GM12878 (cell line): ENCODE data around the gene CBX2. TPM values are rescaled to one million over a fixed set of nuclear protein-coding genes. Genes with fewer than 3 reads are reported as not detected.
A peak's percentile ranks its signal among the peaks of the same experiment; 100 is the strongest.

Experiments used
- ATF3 ChIP-seq: IDR thresholded peaks from 2 replicates; pipeline ENCODE4 v1.6.1; 2011; ENCODE audit warnings: low read depth, mild to moderate bottlenecking, low read length, moderate library complexity, borderline replicate concordance; ENCODE audit errors: extremely low read depth
- BACH1 ChIP-seq: fragments of 450-650 bp; IDR thresholded peaks from 2 replicates; pipeline ENCODE4 v1.6.1; 2017; ENCODE audit warnings: mild to moderate bottlenecking, borderline replicate concordance
- BCL11A ChIP-seq: IDR thresholded peaks from 2 replicates; pipeline ENCODE4 v1.6.1; 2011; ENCODE audit warnings: low read depth, low read length
- CBFB ChIP-seq: IDR thresholded peaks from 2 replicates; pipeline ENCODE4 v1.6.1; 2016; ENCODE audit warnings: antibody characterized with exemption, low read depth
- CBX3 ChIP-seq: fragments of 200-600 bp; sonication (generic); IDR thresholded peaks from 2 replicates; pipeline ENCODE4 v1.6.1; 2016; ENCODE audit warnings: low read depth, borderline replicate concordance
- CTCF ChIP-seq, 3 experiments: IDR thresholded peaks in 2 of 3; conservative IDR thresholded peaks in 1 of 3; 2 replicates each; pipeline ENCODE4 v1.5.1; 2011; ENCODE audit warnings: low read depth in 3 of 3, low read length in 3 of 3, mild to moderate bottlenecking in 3 of 3, control low read depth in 2 of 3, moderate library complexity in 2 of 3, inconsistent platforms in 1 of 3, mixed read lengths in 1 of 3; ENCODE audit not compliant: control insufficient read depth in 2 of 3, insufficient read depth in 1 of 3; ENCODE audit errors: extremely low read depth in 1 of 3
- DPF2 ChIP-seq: fragments of 450-650 bp; IDR thresholded peaks from 2 replicates; pipeline ENCODE4 v1.6.1; 2017; ENCODE audit warnings: mild to moderate bottlenecking
- E2F4 ChIP-seq: IDR thresholded peaks from 2 replicates; pipeline ENCODE4 v1.6.1; 2012; ENCODE audit warnings: low read depth, low read length, improper control_type of control experiment
- ETV6 ChIP-seq, 2 experiments: fragments of 450-650 bp in 1 of 2; IDR thresholded peaks in 1 of 2; conservative IDR thresholded peaks in 1 of 2; 2 replicates each; pipeline ENCODE4 v1.6.1; 2014; ENCODE audit warnings: antibody characterized with exemption in 1 of 2, borderline replicate concordance in 1 of 2, low read depth in 1 of 2, mild to moderate bottlenecking in 1 of 2, moderate library complexity in 1 of 2
- HDGF ChIP-seq: fragments of 450-650 bp; IDR thresholded peaks from 2 replicates; pipeline ENCODE4 v1.6.1; 2016; ENCODE audit warnings: antibody characterized with exemption
- IRF5 ChIP-seq: fragments of 450-650 bp; IDR thresholded peaks from 2 replicates; pipeline ENCODE4 v1.6.1; 2017; ENCODE audit warnings: borderline replicate concordance
- PKNOX1 ChIP-seq: fragments of 450-650 bp; IDR thresholded peaks from 2 replicates; pipeline ENCODE4 v1.6.1; 2016; ENCODE audit warnings: mild to moderate bottlenecking
- PML ChIP-seq: IDR thresholded peaks from 2 replicates; pipeline ENCODE4 v1.6.1; 2012; ENCODE audit warnings: low read length, inconsistent platforms
- POLR2AphosphoS2 ChIP-seq: IDR thresholded peaks from 2 replicates; pipeline ENCODE4 v1.6.1; 2011; ENCODE audit warnings: low read depth, mild to moderate bottlenecking, low read length, improper control_type of control experiment, moderate library complexity
- RAD21 ChIP-seq: IDR thresholded peaks from 2 replicates; pipeline ENCODE4 v1.6.1; 2011; ENCODE audit warnings: mild to moderate bottlenecking, low read depth, low read length, moderate library complexity; ENCODE audit not compliant: insufficient read depth
- RAD51 ChIP-seq: fragments of 450-650 bp; IDR thresholded peaks from 2 replicates; pipeline ENCODE4 v1.6.1; 2016; ENCODE audit warnings: moderate library complexity, mild to moderate bottlenecking, inconsistent platforms
- SPI1 ChIP-seq: IDR thresholded peaks from 2 replicates; pipeline ENCODE4 v1.6.1; 2011; ENCODE audit warnings: low read depth, mild to moderate bottlenecking, low read length, moderate library complexity, borderline replicate concordance; ENCODE audit not compliant: insufficient read depth
- SRF ChIP-seq, 2 experiments: IDR thresholded peaks; 2 replicates each; pipeline ENCODE4 v1.6.1; 2011; ENCODE audit warnings: low read depth in 2 of 2, low read length in 2 of 2, mild to moderate bottlenecking in 1 of 2, moderate library complexity in 1 of 2
- STAT3 ChIP-seq: IDR thresholded peaks from 2 replicates; pipeline ENCODE4 v1.6.1; 2011; ENCODE audit warnings: low read depth, low read length, improper control_type of control experiment
- TBL1XR1 ChIP-seq: IDR thresholded peaks from 2 replicates; pipeline ENCODE4 v1.6.1; 2012; ENCODE audit warnings: low read depth, low read length, improper control_type of control experiment
- TCF12 ChIP-seq: IDR thresholded peaks from 2 replicates; pipeline ENCODE4 v1.6.1; 2011; ENCODE audit warnings: low read depth, mild to moderate bottlenecking, low read length
- USF1 ChIP-seq: IDR thresholded peaks from 2 replicates; pipeline ENCODE4 v1.6.1; 2011; ENCODE audit warnings: borderline replicate concordance, low read depth, mild to moderate bottlenecking, moderate library complexity, mixed read lengths, low read length; ENCODE audit not compliant: insufficient read depth; ENCODE audit errors: extremely low read length
- ZZZ3 ChIP-seq: IDR thresholded peaks from 2 replicates; pipeline ENCODE4 v1.6.1; 2011; ENCODE audit warnings: low read depth; ENCODE audit not compliant: control insufficient read depth, insufficient read length
- polyA plus RNA-seq, 11 experiments: library from polyadenylated mRNA; depleted of rRNA in 4 of 11; unstranded in 6 of 11; stranded (reverse) in 5 of 11; fragments of >200 nt; fragmentation: Nextera tagmentation in 4 of 11; fragmentation: Illumina TruSeq in 1 of 11; extraction: Ambion mirVana in 4 of 11; extraction: Trizol in 1 of 11; gene quantifications; 1 replicate in 1 of 11; 2 replicates in 10 of 11; pipeline versions ENCODE4 v1.2.1 to v1.2.3, GENCODE V29; 2011 to 2016; ENCODE audit warnings: inconsistent platforms in 2 of 11, missing spikeins in 2 of 11, low read depth in 1 of 11
- total RNA-seq, 4 experiments: library from RNA; depleted of rRNA in 3 of 4; stranded (reverse); fragments of >200 nt in 3 of 4; fragmentation: Illumina TruSeq in 1 of 4; extraction: Trizol in 1 of 4; gene quantifications; 2 replicates each; pipeline versions ENCODE4 v1.2.1 to v1.2.3, GENCODE V29; 2013 to 2021

Gene CBX2
- total and polyA plus RNA-seq, 10 of the 15 experiments (the other 5 are each of a cell fraction or from before 2014, with no cell fraction given): 0.35 to 7.5 (median 4.2) TPM

GRCh38 chr17:79804856-79805696 is 27.1 kb downstream of the CBX2 start (continued):
- TF ChIP-seq ATF3 (no peak), E2F4 (no peak), CTCF (IDR thresholded peaks at IDR 0.05 in 2 of 3, conservative IDR thresholded peaks at IDR 0.05 in 1 of 3; ENCODE audit: control insufficient read depth in 2 of 3, extremely low read depth in 1 of 3, insufficient read depth in 1 of 3, low read depth in 3 of 3, low read length in 3 of 3) (no peak), BCL11A (no peak), RAD21 (no peak), SPI1 (0 out of 2 replicates have a peak, but pooled peaks have one; percentile 27), RAD51 (no peak), PKNOX1 (no peak), POLR2AphosphoS2 (no peak), DPF2 (no peak), TCF12 (no peak), BACH1 (no peak), SRF (IDR thresholded peaks at IDR 0.05; ENCODE audit: low read depth in 2 of 2, low read length in 2 of 2) (no peak), CBFB (0 out of 2 replicates have a peak, but pooled peaks have one; percentile 29), IRF5 (no peak), CBX3 (no peak), TBL1XR1 (0 out of 2 replicates have a peak, but pooled peaks have one; percentile 1), ETV6 (conservative IDR thresholded peaks at IDR 0.05 in 1 of 2, IDR thresholded peaks at IDR 0.05 in 1 of 2; ENCODE audit: borderline replicate concordance in 1 of 2, low read depth in 1 of 2) (no peak), HDGF (no peak), ZZZ3 (no peak), STAT3 (no peak), USF1 (no peak), PML (no peak)
